Aorta (tissue), 5 donors: ENCODE results near the gene PSG5. TPM values are rescaled to one million over a fixed set of nuclear protein-coding genes. Genes with fewer than 3 reads are reported as not detected.
"Not testable (repeated sequence)": the region's sequence is repeated elsewhere in the genome, so short reads cannot be mapped to it uniquely, and the experiment has no call there.

Experiments
- ATAC-seq: fragments of 200-7000 bp; cut with Tn5 transposase; one replicate; pipeline ENCODE4 v1.9.1; 2022; ENCODE audit warnings: moderate library complexity; ENCODE audit not compliant: low FRiP score
- DNase-seq, 2 donors: peaks; one replicate each; pipeline ENCODE4 v3.0.0-alpha.2; 2020
- H3K27ac ChIP-seq, 2 donors: one replicate each; pipeline ENCODE4 v1.5.1; 2013; ENCODE audit warnings: low read length in 2 of 2, mild to moderate bottlenecking in 2 of 2, moderate library complexity in 2 of 2, control low read depth in 1 of 2, inconsistent platforms in 1 of 2, low read depth in 1 of 2
- H3K27me3 ChIP-seq, 2 donors: one replicate each; pipeline ENCODE4 v1.6.1; 2013; ENCODE audit warnings: control low read depth in 1 of 2, low read length in 1 of 2, mild to moderate bottlenecking in 1 of 2, moderate library complexity in 1 of 2; ENCODE audit not compliant: insufficient read depth in 2 of 2, control insufficient read depth in 1 of 2
- H3K36me3 ChIP-seq, 2 donors: one replicate each; pipeline ENCODE4 v1.6.1; 2013; ENCODE audit warnings: control low read depth in 1 of 2, low read length in 1 of 2, mild to moderate bottlenecking in 1 of 2; ENCODE audit not compliant: insufficient read depth in 2 of 2, control insufficient read depth in 1 of 2
- H3K4me1 ChIP-seq, 2 donors: one replicate each; pipeline ENCODE4 v1.6.1; 2013; ENCODE audit warnings: low read length in 2 of 2, control low read depth in 1 of 2, mild to moderate bottlenecking in 1 of 2, moderate library complexity in 1 of 2; ENCODE audit not compliant: insufficient read depth in 2 of 2, control insufficient read depth in 1 of 2
- H3K4me3 ChIP-seq, 2 donors: one replicate each; pipeline ENCODE4 v1.5.1; 2013; ENCODE audit warnings: low read length in 2 of 2, control low read depth in 1 of 2, mild to moderate bottlenecking in 1 of 2
- H3K9me3 ChIP-seq: one replicate; pipeline ENCODE4 v1.6.1; 2013; ENCODE audit warnings: mild to moderate bottlenecking, low read length; ENCODE audit not compliant: control insufficient read depth
- WGBS, 2 donors: extraction: QIAGEN DNeasy Blood & Tissue Kit; methylation state at CpG; one replicate each; pipeline ENCODE4 v1.1.7; 2013; 5-methylcytosine and 5-hydroxymethylcytosine counted together
- intact Hi-C, 2 donors: fragments of 100-400 bp; cut with DNase I; formaldehyde crosslinking; loops; one replicate each; pipeline versions ENCODE4 v1.14.2 to v1.15.0; 2022
- long read RNA-seq, 2 donors: library from polyadenylated mRNA; unstranded; transcript quantifications; one replicate each; pipeline ENCODE4 v2.0.0, GENCODE V29; 2020 to 2021
- polyA plus RNA-seq, 2 donors: library from polyadenylated mRNA; stranded (reverse); fragments of 200-250 nt; gene quantifications; one replicate each; pipeline ENCODE4 v1.2.3, GENCODE V29; 2013
- total RNA-seq, 2 donors: library from RNA; stranded (reverse); fragmentation: NEBNext Ultra II Directional; extraction: Animal tissue kit (Norgen Biotek cat#: 25700); gene quantifications; one replicate each; pipeline ENCODE4 v1.2.1, GENCODE V29; 2021
- donor health status: healthy with polysubstance abuse.
- donor health status: Bipolar disorder and iron deficiency.
- donor health status: DM: no; HTN: no; CAD: no.
- donor health status: DM: no; HTN: no; CAD: no.
- donor health status: DM: yes; HTN: yes; CAD: no.

PSG5 gene
- total RNA-seq (not detected), polyA plus RNA-seq (not detected)
- long read RNA-seq, donor 1 = 0 reads
- long read RNA-seq, donor 2 = 0 reads

DNA sequence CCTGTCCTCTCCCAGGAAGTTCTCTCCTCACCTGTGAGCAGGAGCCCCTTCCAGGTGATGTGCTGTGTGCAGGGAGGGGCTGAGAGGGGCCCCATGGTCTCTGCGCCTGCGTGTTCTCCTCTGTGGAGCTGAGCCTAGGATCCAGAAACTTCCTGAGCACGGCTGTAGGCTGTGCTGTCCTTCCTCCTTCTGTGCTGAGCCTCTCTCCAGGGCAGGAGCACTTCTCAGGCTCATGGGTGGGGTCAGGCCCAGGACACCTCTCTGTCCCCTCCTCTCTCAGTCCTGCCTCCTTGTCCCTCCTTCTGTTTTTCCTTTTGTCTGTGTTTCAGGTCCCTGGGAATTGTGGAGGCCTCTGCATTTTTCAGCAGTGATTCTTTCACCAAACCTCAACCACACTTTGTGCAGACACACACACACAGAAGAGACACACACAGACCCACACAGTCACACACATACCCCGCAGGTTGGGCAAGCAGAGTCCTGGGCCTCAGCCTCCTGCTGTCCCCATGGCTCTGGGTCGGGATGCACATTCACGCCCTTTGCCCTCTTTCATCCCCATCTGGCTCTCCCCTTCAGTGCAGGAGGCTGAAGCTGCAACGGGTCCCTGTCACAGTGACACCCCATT, at the start of gene PSG5:
PSG5 (minus strand) TSS at position 226 of the 625 bp plus-strand sequence; CDS start at position 95, 131 bp downstream.
- ATAC-seq, H3K27me3 ChIP-seq, DNase-seq, H3K9me3 ChIP-seq, H3K36me3 ChIP-seq, intact Hi-C loops, H3K27ac ChIP-seq, H3K4me1 ChIP-seq, H3K4me3 ChIP-seq: not testable (repeated sequence)
- WGBS, 2 donors = 66 to 68% methylated on average over 7 of the region's 7 CpGs

DNA sequence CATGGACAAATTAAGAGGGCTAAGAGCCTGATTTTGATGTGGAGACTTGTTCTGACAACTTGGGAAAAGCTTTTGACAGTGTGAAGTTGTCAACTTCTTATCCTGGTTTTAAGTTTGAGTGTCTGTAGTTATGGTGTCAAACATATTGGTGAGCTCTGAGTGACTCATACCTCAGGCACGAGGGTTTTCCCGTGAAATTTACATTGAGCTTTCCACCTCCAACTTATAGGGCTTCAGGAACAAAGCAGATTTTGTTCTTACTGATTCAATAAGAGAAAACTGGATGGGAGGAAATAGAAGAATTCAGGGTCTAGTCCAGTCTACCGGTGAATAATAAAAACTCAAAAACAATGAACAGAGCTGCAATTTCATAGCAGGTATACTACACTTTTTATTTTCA, 49.4 kb upstream of the PSG5 start:
- ATAC-seq, H3K27me3 ChIP-seq, H3K4me1 ChIP-seq, H3K4me3 ChIP-seq, H3K27ac ChIP-seq, H3K9me3 ChIP-seq, H3K36me3 ChIP-seq, DNase-seq, intact Hi-C loops: not testable (repeated sequence)
- WGBS, 2 donors = 69 to 73% methylated on average over 3 of the region's 3 CpGs

DNA sequence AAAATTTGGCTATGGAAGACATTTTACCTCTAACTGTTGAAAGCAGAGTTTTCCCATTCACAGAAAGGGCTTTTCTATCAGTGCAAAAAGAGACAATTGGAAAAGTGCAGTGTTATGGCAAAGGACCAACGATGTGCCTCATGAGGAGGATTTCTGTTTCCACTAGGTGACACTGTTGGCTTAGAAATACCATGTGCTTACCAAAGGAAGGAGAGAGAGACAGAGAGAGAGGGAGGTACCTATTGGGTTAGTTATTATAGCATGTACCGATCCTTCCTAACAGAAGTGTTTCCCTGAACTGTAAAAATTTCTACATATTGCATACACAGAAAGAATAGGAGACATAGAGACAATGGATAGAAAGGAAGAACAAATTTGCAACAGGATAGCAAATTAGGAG, 43.0 kb upstream of the PSG5 start:
- H3K27ac ChIP-seq = no peak overlapping the region
- intact Hi-C loops = no loop called here
- no peaks in the 10 kb centered on the region for H3K36me3 ChIP-seq
- peaks cover 5% of the 10 kb centered on the region for H3K9me3 ChIP-seq
- H3K4me1 ChIP-seq = no peaks in the 10 kb centered on the region
- H3K27me3 ChIP-seq = no peaks in the 10 kb centered on the region
- WGBS, 2 donors = 68 to 73% methylated on average over 2 of the region's 2 CpGs
- ATAC-seq = no peak
- no peak for DNase-seq
- H3K4me3 ChIP-seq = no peak overlapping the region

DNA sequence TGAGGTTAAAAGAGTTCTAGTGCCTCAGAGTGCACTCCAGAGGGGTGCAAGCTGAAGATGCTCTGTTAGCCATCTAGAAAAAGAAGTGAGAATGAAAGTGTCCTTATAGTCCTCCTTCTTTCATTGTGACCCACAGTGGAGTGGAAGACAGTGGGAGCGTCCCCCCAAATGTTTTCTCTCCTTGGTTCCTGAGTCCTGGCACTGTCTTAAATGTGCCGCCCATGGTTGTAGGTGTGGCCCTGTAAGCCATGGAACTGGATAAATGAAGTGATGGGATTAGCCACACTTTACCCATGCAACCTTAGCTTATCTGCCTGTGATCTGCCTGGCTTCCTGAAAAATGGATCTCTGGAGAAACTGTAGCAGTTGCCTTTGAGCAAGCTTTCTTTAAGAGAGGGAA, 42.4 kb upstream of the PSG5 start:
- intact Hi-C loops, H3K9me3 ChIP-seq, DNase-seq, H3K27me3 ChIP-seq, ATAC-seq, H3K36me3 ChIP-seq, H3K4me3 ChIP-seq, H3K27ac ChIP-seq, H3K4me1 ChIP-seq: not testable (repeated sequence)
- WGBS, 2 donors = 71 to 77% methylated on average over 2 of the region's 2 CpGs

DNA sequence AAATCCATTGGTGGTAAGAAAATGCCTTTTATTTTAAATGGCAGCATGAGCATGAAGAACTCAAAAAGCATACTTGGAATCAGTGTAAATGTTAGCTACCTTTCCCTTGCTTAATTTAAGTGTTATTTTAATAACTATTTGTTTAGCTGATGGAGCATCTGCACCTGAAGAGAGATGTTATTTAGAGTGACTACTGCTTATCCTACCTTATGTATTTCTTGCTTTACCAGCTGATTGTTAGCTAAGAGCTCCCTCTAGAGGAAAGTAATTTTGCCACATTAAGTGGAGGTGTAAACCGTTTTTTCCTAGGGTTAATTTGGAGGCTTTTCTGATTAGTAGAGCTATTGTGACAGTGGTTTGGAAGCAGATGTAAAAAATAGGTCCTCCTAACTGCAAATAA, 40.6 kb upstream of the PSG5 start:
- H3K27ac ChIP-seq, H3K4me3 ChIP-seq, H3K4me1 ChIP-seq, intact Hi-C loops, H3K27me3 ChIP-seq, H3K36me3 ChIP-seq, ATAC-seq, DNase-seq, H3K9me3 ChIP-seq: not testable (repeated sequence)
- 58 to 63% methylated on average over 1 of the region's 1 CpG for WGBS, 2 donors

DNA sequence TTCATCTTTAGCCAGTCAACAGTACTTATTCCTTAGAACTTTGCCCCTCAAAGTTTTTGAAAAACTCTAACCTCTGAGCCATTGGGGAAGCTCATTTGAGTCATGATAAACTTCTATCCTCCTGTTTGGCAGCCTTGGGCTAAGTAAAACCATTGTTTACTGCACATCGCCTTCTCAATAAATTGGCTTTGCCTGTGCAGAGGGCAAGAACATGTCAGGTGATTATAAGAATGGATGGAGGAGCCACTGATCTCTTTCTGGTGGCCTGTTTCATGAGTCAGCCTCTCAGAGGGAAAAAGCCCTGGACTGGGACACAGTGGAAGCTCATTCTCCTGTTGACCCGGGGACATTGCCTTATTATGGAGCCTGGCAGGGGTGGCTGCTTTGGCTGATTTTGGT, 38.5 kb upstream of the PSG5 start:
- no peak for ATAC-seq
- no peak for DNase-seq
- Histone ChIP-seq H3K4me3 (no peak overlapping the region), H3K4me1 (no peaks in the 10 kb centered on the region), H3K36me3 (no peaks in the 10 kb centered on the region), H3K27ac (no peak overlapping the region), H3K9me3 (peaks cover 5% of the 10 kb centered on the region), H3K27me3 (no peaks in the 10 kb centered on the region)
- intact Hi-C loops = no loop called here
- WGBS, 2 donors = 83 to 88% methylated on average over 2 of the region's 2 CpGs

DNA sequence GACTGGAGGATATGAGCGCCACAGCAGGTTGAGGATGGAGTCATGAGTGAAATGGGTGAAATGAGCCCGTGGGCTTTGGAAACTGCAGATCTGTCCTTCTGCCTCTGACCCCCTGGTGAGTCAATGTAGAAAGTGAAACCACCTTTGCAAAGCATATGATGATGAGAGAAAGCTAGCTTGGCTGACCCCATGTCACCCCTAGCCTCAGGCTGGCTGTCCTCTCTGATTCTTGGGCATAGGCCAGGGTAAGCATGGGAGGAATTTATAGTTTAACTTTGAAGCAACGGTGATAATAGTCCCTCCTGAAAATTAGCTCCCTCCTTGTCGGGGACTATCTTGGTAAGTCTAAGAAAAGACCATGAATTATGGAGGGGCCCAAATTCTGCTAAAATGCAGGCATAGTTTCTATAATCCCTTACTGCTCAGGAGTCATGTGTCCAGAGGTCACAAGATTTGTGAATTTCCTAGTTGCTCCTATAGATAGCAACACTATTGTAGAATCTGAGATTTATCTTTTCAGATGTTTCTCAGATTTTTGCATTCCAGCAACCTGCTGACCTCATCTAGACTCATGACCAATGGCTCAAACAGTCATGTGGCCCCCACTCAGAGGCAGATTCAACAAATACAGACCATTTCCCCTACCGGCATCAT, 38.0 kb upstream of the PSG5 start:
- intact Hi-C loops = not testable (repeated sequence)

DNA sequence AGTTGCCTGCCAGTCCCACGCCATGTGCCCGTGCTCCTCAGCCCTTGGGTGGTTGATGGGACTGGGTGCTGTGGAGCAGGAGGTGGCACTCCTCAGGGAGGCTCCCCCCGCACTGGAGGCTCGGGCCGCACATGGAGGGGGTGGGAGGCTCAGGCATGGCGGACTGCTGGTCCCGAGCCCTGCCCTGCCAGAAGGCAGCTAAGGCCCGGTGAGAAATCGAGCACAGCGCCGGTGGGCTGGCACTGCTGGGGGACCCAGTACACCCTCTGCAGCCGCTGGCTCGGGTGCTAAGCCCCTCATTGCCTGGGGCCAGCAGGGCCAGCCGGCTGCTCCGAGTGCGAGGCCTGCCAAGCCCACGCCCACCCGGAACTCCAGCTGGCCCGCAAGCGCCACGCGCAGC, 35.6 kb upstream of the PSG5 start:
- H3K27ac ChIP-seq, H3K9me3 ChIP-seq, H3K27me3 ChIP-seq, ATAC-seq, H3K4me3 ChIP-seq, DNase-seq, intact Hi-C loops, H3K4me1 ChIP-seq, H3K36me3 ChIP-seq: not testable (repeated sequence)
- 88 to 94% methylated on average over 19 to 22 of the region's 22 CpGs for WGBS, 2 donors

More for the DNA sequence above, 38.0 kb upstream of the PSG5 start:
- not testable (repeated sequence) for H3K4me1 ChIP-seq, H3K36me3 ChIP-seq, H3K9me3 ChIP-seq, H3K4me3 ChIP-seq, DNase-seq, ATAC-seq, H3K27me3 ChIP-seq, H3K27ac ChIP-seq
- WGBS, 2 donors = 72 to 77% methylated on average over 5 of the region's 5 CpGs

DNA sequence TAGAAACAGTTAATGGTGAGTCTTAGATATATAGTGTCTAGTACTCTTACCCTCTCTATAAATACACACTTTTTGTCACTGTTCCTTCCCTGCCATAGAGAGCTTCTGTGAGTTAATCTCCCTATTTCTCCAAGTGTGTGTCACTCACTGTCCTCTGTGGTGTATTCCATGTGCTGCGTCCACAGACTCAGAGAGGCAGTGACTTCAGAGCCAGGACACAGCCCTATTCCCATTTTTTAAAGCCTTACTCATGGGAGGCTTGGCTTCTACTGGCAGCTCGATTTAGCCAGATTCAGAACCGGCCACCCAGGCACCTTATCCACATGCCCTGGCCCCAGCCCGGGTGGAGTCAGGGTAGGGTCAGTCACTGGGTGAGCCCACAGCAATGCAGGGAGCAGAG, 32.8 kb upstream of the PSG5 start:
- H3K4me1 ChIP-seq, DNase-seq, H3K36me3 ChIP-seq, H3K27me3 ChIP-seq, H3K4me3 ChIP-seq, H3K27ac ChIP-seq, ATAC-seq, H3K9me3 ChIP-seq, intact Hi-C loops: not testable (repeated sequence)
- WGBS, 2 donors = 78% methylated on average over 4 of the region's 4 CpGs
